ENCODE data around the gene POLRMT.
A peak's percentile ranks its signal among the peaks of the same experiment; 100 is the strongest.
"Not testable (repeated sequence)": the region's sequence is repeated elsewhere in the genome, so short reads cannot be mapped to it uniquely, and the experiment has no call there.

Gene POLRMT

GRCh38 chr19:670609-671075 is 37.3 kb upstream of the POLRMT start:
- no peak for TF ChIP-seq CTCF (IDR thresholded peaks at IDR 0.05; ENCODE audit: low read depth, low read length)
- DNase-seq (ENCODE audit: extremely low read depth, low read depth): no peak

GRCh38 chr19:668675-669434 is 35.5 kb upstream of the POLRMT start:
- DNase-seq (ENCODE audit: extremely low read depth, low read depth): not testable (repeated sequence)

GRCh38 chr19:666985-667573 is 33.7 kb upstream of the POLRMT start:
- not testable (repeated sequence) for DNase-seq (ENCODE audit: extremely low read depth, low read depth)

GRCh38 chr19:664913-665443 is 31.6 kb upstream of the POLRMT start:
- peak; percentile 27 for DNase-seq (ENCODE audit: extremely low read depth, low read depth)
- TF ChIP-seq CTCF (IDR thresholded peaks at IDR 0.05; ENCODE audit: low read depth, low read length): peak; percentile 88

GRCh38 chr19:663682-664117 is 30.4 kb upstream of the POLRMT start:
- no peak for DNase-seq (ENCODE audit: extremely low read depth, low read depth)

GRCh38 chr19:662962-663681 is 29.8 kb upstream of the POLRMT start, which contains the start of gene RNF126:
Gene RNF126 (minus strand): TSS chr19:663214. CDS start chr19:663121, 93 bp downstream.
- DNase-seq (ENCODE audit: extremely low read depth, low read depth): peak; percentile 75
- no peak for TF ChIP-seq CTCF (IDR thresholded peaks at IDR 0.05; ENCODE audit: low read depth, low read length)

More at GRCh38 chr19:663682-664117, 30.4 kb upstream of the POLRMT start:
- TF ChIP-seq CTCF (IDR thresholded peaks at IDR 0.05; ENCODE audit: low read depth, low read length): no peak

GRCh38 chr19:662207-662961 is 29.0 kb upstream of the POLRMT start:
- TF ChIP-seq CTCF (IDR thresholded peaks at IDR 0.05; ENCODE audit: low read depth, low read length): no peak
- DNase-seq (ENCODE audit: extremely low read depth, low read depth): no peak

Data from AG09319 (cell line).